Stomach (tissue), 9 donors: ENCODE data around the gene FNBP1L. TPM values are rescaled to one million over a fixed set of nuclear protein-coding genes. Genes with fewer than 3 reads are reported as not detected.
"Not testable (repeated sequence)": the region's sequence is repeated elsewhere in the genome, so short reads cannot be mapped to it uniquely, and the experiment has no call there.

ENCODE experiments used
- DNase-seq, 2 donors: peaks; one replicate each; pipeline versions ENCODE4 v3.0.0 to v3.0.0-alpha.2; 2013 to 2019
- H3K27ac ChIP-seq, 5 donors: fragments of 200-600 bp in 4 of 5; sonication (generic) in 4 of 5; one replicate each; pipeline ENCODE4 v1.5.1; 2013 to 2019; ENCODE audit warnings: mild to moderate bottlenecking in 1 of 5, moderate library complexity in 1 of 5
- H3K27me3 ChIP-seq, 3 donors: fragments of 200-600 bp; sonication (generic); one replicate each; pipeline ENCODE4 v1.5.1; 2017 to 2019; ENCODE audit warnings: mixed run types in 1 of 3
- H3K36me3 ChIP-seq, 4 donors: fragments of 200-600 bp; sonication (generic); 1 replicate in 3 of 4; 2 replicates in 1 of 4; pipeline ENCODE4 v1.5.1; 2016 to 2019
- H3K4me1 ChIP-seq, 4 donors: fragments of 200-600 bp; sonication (generic); one replicate each; pipeline ENCODE4 v1.5.1; 2016 to 2019
- H3K4me3 ChIP-seq, 4 donors: fragments of 200-600 bp; sonication (generic) in 3 of 4; one replicate each; pipeline ENCODE4 v1.5.1; 2016 to 2019; ENCODE audit warnings: mild to moderate bottlenecking in 1 of 4
- H3K9me3 ChIP-seq, 4 donors: fragments of 200-600 bp; sonication (generic); one replicate each; pipeline ENCODE4 v1.5.1; 2016 to 2019
- CTCF ChIP-seq, 7 experiments: fragments of 450-650 bp in 4 of 7; fragments of 200-600 bp in 3 of 7; sonication (generic) in 3 of 7; IDR thresholded peaks; one replicate each; pipeline ENCODE4 v1.5.1; 2016 to 2019; ENCODE audit warnings: antibody characterized with exemption in 7 of 7, control low read depth in 2 of 7, mild to moderate bottlenecking in 1 of 7
- EP300 ChIP-seq: sonication (generic); formaldehyde crosslinking; IDR thresholded peaks from one replicate; pipeline ENCODE4 v1.6.1; 2017; ENCODE audit warnings: antibody characterized with exemption
- POLR2A ChIP-seq, 4 donors: fragments of 450-650 bp; IDR thresholded peaks; one replicate each; pipeline ENCODE4 v1.6.1; 2016; ENCODE audit warnings: antibody characterized with exemption in 4 of 4, control low read depth in 2 of 4, mild to moderate bottlenecking in 1 of 4, moderate library complexity in 1 of 4
- POLR2AphosphoS5 ChIP-seq, 3 donors: sonication (generic); formaldehyde crosslinking; IDR thresholded peaks; one replicate each; pipeline ENCODE4 v1.6.1; 2016; ENCODE audit warnings: antibody characterized with exemption in 3 of 3
- WGBS, 5 donors: extraction: QIAGEN DNeasy Blood & Tissue Kit in 3 of 5; methylation state at CpG; one replicate each; pipeline versions ENCODE4 v1.1.5 to v1.1.7; 2013 to 2018; 5-methylcytosine and 5-hydroxymethylcytosine counted together
- intact Hi-C: fragments of 100-400 bp; cut with DNase I; formaldehyde crosslinking; loops from one replicate; pipeline ENCODE4 v1.15.1; 2023; ENCODE audit warnings: low total_unique reads
- polyA plus RNA-seq, 3 donors: library from polyadenylated mRNA; stranded (reverse); fragments of 200-250 nt; gene quantifications; one replicate each; pipeline ENCODE4 v1.2.3, GENCODE V29; 2013
- total RNA-seq, 5 donors: library from RNA; depleted of rRNA; stranded (reverse); fragments of >200 nt; gene quantifications; one replicate each; pipeline versions ENCODE4 v1.1.0 to v1.2.3, GENCODE V29; 2014 to 2016
- donor health status: healthy with polysubstance abuse.
- donor health status: Bipolar disorder and iron deficiency.
- donor health status: healthy.

The FNBP1L gene
- total and polyA plus RNA-seq, 8 donors, result 9.2 to 74.0 (median 29.2) TPM

- Histone ChIP-seq H3K27ac (no peak overlapping the region), H3K4me1 (peaks cover 0 to 5% (median 0%) of the 10 kb centered on the region in 4 donors), H3K9me3 (no peaks in the 10 kb centered on the region), H3K36me3 (peaks cover 0 to 5% (median 2%) of the 10 kb centered on the region in 4 donors), H3K4me3 (no peak overlapping the region), H3K27me3 (no peaks in the 10 kb centered on the region)
- TF ChIP-seq POLR2A (IDR thresholded peaks at IDR 0.05) (no peak), EP300 (no peak), CTCF (IDR thresholded peaks at IDR 0.05) (no peak), POLR2AphosphoS5 (IDR thresholded peaks at IDR 0.05) (no peak)
- DNase-seq, result peak in 1 of 2 donors; percentile 32
- WGBS, 5 donors, result 43 to 73% (median 62%) methylated on average over 5 of the region's 5 CpGs
- intact Hi-C loops, result no loop called here
Measured at GRCh38 chr1:93461236-93461635, 13.3 kb downstream of the FNBP1L start.

GRCh38 chr1:93463960-93464359 lies 16.0 kb downstream of the FNBP1L start:
- H3K27me3 ChIP-seq, result no peaks in the 10 kb centered on the region
- intact Hi-C loops, result no loop called here
- TF ChIP-seq POLR2AphosphoS5 (IDR thresholded peaks at IDR 0.05) (no peak), CTCF (IDR thresholded peaks at IDR 0.05) (no peak), POLR2A (IDR thresholded peaks at IDR 0.05) (no peak), EP300 (no peak)

GRCh38 chr1:93465371-93466082 lies 17.6 kb downstream of the FNBP1L start:
- H3K4me3 ChIP-seq, H3K36me3 ChIP-seq, DNase-seq, H3K4me1 ChIP-seq, intact Hi-C loops, H3K9me3 ChIP-seq, H3K27me3 ChIP-seq, H3K27ac ChIP-seq: not testable (repeated sequence)
- 74 to 93% (median 78%) methylated on average over 5 to 6 of the region's 6 CpGs for WGBS, 5 donors

More at GRCh38 chr1:93463960-93464359, 16.0 kb downstream of the FNBP1L start:
- no peak overlapping the region for H3K4me3 ChIP-seq
- no peak overlapping the region for H3K27ac ChIP-seq
- DNase-seq, result no peak
- WGBS, 5 donors, result 91 to 96% (median 92%) methylated on average over 1 of the region's 1 CpG
- no peaks in the 10 kb centered on the region for H3K9me3 ChIP-seq
- H3K4me1 ChIP-seq, result peaks cover 0 to 5% (median 0%) of the 10 kb centered on the region in 4 donors
- peaks cover 0 to 5% (median 0%) of the 10 kb centered on the region in 4 donors for H3K36me3 ChIP-seq

- no peaks in the 10 kb centered on the region for H3K36me3 ChIP-seq
- peaks cover 7 to 16% (median 14%) of the 10 kb centered on the region in 4 donors for H3K4me1 ChIP-seq
- TF ChIP-seq POLR2A (IDR thresholded peaks at IDR 0.05) (no peak), CTCF (IDR thresholded peaks at IDR 0.05) (no peak), EP300 (no peak)
- intact Hi-C loops, result no loop called here
- DNase-seq, result no peak
- 96 to 100% (median 98%) methylated on average over 4 of the region's 4 CpGs for WGBS, 5 donors
- no peaks in the 10 kb centered on the region for H3K9me3 ChIP-seq
- H3K27ac ChIP-seq, result no peak overlapping the region
- H3K27me3 ChIP-seq, result no peaks in the 10 kb centered on the region
- H3K4me3 ChIP-seq, result no peak overlapping the region
Measured at GRCh38 chr1:93467606-93468005, 19.7 kb downstream of the FNBP1L start.

- Histone ChIP-seq H3K9me3 (no peaks in the 10 kb centered on the region), H3K4me1 (peaks cover 7 to 16% (median 14%) of the 10 kb centered on the region in 4 donors), H3K27ac (no peak overlapping the region), H3K27me3 (no peaks in the 10 kb centered on the region), H3K4me3 (no peak overlapping the region), H3K36me3 (no peaks in the 10 kb centered on the region)
- intact Hi-C loops, result no loop called here
- whole genome bisulfite sequencing, 5 donors, result 87 to 92% (median 90%) methylated on average over 3 of the region's 3 CpGs
- TF ChIP-seq POLR2AphosphoS5 (IDR thresholded peaks at IDR 0.05), result no peak
- TF ChIP-seq CTCF (IDR thresholded peaks at IDR 0.05), result no peak
- TF ChIP-seq POLR2A (IDR thresholded peaks at IDR 0.05), result no peak
- no peak for TF ChIP-seq EP300
- DNase-seq, result no peak
Measured at GRCh38 chr1:93468662-93469061, 20.7 kb downstream of the FNBP1L start.

GRCh38 chr1:93469223-93469622 lies 21.3 kb downstream of the FNBP1L start:
- H3K4me1 ChIP-seq, result peaks cover 7 to 17% (median 15%) of the 10 kb centered on the region in 4 donors
- H3K4me3 ChIP-seq, H3K36me3 ChIP-seq, H3K27me3 ChIP-seq, DNase-seq, H3K9me3 ChIP-seq, H3K27ac ChIP-seq, intact Hi-C loops: not testable (repeated sequence)
- 92 to 100% (median 98%) methylated on average over 3 of the region's 3 CpGs for WGBS, 5 donors
